Measurements from ENCODE around the gene FOXM1.
A peak's percentile ranks its signal among the peaks of the same experiment; 100 is the strongest.

FOXM1 gene

GRCh38 chr12:2812290-2813213, 64.4 kb downstream of the FOXM1 start, which contains the start of gene ITFG2:
TSS of gene ITFG2 (plus strand) at chr12:2812668. CDS start at chr12:2812761, 93 bp downstream.
- Mint-ChIP-seq H3K4me3 (peak within 1 kb of the TSS; percentile 95), H3K4me1 (peaks cover 12% of the 10 kb centered on the region), H3K27ac (peak within 1 kb of the TSS; percentile 99), H3K9me3 (no peaks in the 10 kb centered on the region), H3K36me3 (peaks cover 43% of the 10 kb centered on the region)
- peak; percentile 83 to 95 for DNase-seq (ENCODE audit: low spot score in 2 of 2)
- peak; percentile 98 for ATAC-seq

GRCh38 chr12:2811801-2812200, 65.2 kb downstream of the FOXM1 start:
- no peak for ATAC-seq
- no peaks in the 10 kb centered on the region for H3K9me3 Mint-ChIP-seq
- H3K4me1 Mint-ChIP-seq: peaks cover 12% of the 10 kb centered on the region
- peak overlapping the region; percentile 95 for H3K4me3 Mint-ChIP-seq
- DNase-seq (ENCODE audit: low spot score in 2 of 2): no peak
- peaks cover 38% of the 10 kb centered on the region for H3K36me3 Mint-ChIP-seq
- peak overlapping the region; percentile 99 for H3K27ac Mint-ChIP-seq

Measured in stimulated activated effector memory CD8-positive, alpha-beta T cell treated with anti-CD3 and anti-CD28 coated beads, Interleukin-12 subunit alpha, Interleukin-12 subunit beta, amount 100 ng/mL, for 72 hours (primary cell).